ENCODE results near the gene LIMK2.

Gene LIMK2

DNA sequence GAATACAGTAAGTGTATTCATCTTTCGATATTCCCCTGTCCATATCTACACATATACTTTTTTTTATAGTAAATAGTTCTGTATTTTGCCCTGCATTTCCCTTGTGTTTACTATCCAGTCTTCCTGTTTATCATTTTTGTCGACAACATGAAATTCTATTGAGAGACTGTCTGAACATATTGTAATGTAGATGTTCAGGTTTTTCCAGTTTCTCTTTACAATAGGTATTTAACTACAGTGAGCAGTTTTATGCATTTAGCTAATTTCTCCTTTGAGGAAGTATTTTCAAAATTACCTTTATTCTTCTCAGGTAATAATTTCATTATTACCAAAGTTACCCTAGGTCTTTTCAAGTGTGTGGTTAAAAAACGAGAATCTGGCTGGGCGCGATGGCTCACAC, 63.5 kb downstream of the LIMK2 start:
- DNase-seq: no peak

DNA sequence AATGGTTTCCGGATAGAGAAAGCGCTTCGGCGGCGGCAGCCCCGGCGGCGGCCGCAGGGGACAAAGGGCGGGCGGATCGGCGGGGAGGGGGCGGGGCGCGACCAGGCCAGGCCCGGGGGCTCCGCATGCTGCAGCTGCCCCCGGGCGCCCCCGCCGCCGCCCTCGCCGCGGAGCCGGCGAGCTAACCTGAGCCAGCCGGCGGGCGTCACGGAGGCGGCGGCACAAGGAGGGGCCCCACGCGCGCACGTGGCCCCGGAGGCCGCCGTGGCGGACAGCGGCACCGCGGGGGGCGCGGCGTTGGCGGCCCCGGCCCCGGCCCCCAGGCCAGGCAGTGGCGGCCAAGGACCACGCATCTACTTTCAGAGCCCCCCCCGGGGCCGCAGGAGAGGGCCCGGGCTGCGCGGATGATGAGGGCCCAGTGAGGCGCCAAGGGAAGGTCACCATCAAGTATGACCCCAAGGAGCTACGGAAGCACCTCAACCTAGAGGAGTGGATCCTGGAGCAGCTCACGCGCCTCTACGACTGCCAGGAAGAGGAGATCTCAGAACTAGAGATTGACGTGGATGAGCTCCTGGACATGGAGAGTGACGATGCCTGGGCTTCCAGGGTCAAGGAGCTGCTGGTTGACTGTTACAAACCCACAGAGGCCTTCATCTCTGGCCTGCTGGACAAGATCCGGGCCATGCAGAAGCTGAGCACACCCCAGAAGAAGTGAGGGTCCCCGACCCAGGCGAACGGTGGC, 64.5 kb downstream of the LIMK2 start:
- no peak for DNase-seq

DNA sequence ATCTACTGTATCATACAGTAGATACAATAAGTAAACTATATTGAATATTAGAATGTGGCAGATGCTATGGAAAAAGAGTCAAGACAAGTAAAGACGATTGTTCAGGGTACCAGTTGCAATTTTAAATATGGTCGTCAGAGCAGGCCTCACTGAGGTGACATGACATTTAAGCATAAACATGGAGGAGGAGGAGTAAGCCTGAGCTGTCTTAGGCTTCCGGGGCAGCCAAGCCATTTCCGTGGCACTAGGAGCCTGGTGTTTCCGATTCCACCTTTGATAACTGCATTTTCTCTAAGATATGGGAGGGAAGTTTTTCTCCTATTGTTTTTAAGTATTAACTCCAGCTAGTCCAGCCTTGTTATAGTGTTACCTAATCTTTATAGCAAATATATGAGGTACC, 65.6 kb downstream of the LIMK2 start:
- DNase-seq: no peak

DNA sequence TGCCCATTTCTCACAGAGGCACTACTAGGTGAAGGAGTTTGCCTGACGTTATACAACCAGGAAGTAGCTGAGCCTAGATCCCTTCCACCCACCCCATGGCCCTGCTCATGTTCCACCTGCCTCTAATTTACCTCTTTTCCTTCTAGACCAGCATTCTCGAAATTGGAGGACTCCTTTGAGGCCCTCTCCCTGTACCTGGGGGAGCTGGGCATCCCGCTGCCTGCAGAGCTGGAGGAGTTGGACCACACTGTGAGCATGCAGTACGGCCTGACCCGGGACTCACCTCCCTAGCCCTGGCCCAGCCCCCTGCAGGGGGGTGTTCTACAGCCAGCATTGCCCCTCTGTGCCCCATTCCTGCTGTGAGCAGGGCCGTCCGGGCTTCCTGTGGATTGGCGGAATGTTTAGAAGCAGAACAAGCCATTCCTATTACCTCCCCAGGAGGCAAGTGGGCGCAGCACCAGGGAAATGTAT, 66.1 kb downstream of the LIMK2 start:
- no peak for DNase-seq

DNA sequence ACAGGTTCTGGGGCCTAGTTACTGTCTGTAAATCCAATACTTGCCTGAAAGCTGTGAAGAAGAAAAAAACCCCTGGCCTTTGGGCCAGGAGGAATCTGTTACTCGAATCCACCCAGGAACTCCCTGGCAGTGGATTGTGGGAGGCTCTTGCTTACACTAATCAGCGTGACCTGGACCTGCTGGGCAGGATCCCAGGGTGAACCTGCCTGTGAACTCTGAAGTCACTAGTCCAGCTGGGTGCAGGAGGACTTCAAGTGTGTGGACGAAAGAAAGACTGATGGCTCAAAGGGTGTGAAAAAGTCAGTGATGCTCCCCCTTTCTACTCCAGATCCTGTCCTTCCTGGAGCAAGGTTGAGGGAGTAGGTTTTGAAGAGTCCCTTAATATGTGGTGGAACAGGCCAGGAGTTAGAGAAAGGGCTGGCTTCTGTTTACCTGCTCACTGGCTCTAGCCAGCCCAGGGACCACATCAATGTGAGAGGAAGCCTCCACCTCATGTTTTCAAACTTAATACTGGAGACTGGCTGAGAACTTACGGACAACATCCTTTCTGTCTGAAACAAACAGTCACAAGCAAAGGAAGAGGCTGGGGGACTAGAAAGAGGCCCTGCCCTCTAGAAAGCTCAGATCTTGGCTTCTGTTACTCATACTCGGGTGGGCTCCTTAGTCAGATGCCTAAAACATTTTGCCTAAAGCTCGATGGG, 66.7 kb downstream of the LIMK2 start:
- DNase-seq: peak; percentile 29

DNA sequence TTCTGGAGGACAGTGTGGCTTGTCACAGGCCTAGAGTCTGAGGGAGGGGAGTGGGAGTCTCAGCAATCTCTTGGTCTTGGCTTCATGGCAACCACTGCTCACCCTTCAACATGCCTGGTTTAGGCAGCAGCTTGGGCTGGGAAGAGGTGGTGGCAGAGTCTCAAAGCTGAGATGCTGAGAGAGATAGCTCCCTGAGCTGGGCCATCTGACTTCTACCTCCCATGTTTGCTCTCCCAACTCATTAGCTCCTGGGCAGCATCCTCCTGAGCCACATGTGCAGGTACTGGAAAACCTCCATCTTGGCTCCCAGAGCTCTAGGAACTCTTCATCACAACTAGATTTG, 67.2 kb downstream of the LIMK2 start:
- no peak for DNase-seq

GRCh38 chr22:31279821-31280505, 67.9 kb downstream of the LIMK2 start:
- no peak for DNase-seq

- DNase-seq: no peak
Observed at GRCh38 chr22:31281733-31282132, 69.6 kb downstream of the LIMK2 start.

DNA sequence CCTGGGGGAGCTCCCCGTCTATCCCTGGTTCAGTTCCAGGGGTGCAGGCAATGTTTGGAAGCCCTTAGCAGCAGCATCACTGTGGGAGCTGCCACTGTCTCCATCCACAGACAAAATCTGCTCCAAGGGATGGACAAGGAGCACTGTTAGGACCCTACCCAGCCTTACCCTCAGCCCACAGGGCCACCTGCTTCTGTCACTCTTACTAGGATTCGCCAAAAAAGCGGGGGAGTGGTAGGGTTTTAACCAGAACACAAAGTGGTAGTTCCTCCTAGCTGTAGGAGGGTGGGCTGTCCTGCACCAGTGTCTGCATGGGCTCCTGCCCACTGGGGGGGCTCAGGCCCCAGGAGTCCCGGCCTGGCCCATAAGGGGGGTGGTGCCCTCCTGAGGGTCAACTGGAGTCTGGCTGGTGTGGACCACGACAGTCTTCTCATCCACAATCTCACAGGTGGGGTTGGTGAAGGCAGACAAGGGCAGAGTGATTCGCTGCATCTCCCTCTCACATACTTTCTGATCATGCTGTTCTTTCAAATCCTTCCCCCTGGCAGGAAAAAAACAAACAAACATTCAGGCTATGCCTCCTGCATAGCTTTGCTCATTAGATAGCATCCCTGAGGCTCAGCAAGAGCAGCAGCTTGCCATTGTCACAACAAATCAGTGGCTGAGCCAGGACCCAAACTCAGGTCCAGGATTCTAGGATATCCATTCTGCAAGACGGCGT, 70.8 kb downstream of the LIMK2 start:
- no peak for DNase-seq

DNA sequence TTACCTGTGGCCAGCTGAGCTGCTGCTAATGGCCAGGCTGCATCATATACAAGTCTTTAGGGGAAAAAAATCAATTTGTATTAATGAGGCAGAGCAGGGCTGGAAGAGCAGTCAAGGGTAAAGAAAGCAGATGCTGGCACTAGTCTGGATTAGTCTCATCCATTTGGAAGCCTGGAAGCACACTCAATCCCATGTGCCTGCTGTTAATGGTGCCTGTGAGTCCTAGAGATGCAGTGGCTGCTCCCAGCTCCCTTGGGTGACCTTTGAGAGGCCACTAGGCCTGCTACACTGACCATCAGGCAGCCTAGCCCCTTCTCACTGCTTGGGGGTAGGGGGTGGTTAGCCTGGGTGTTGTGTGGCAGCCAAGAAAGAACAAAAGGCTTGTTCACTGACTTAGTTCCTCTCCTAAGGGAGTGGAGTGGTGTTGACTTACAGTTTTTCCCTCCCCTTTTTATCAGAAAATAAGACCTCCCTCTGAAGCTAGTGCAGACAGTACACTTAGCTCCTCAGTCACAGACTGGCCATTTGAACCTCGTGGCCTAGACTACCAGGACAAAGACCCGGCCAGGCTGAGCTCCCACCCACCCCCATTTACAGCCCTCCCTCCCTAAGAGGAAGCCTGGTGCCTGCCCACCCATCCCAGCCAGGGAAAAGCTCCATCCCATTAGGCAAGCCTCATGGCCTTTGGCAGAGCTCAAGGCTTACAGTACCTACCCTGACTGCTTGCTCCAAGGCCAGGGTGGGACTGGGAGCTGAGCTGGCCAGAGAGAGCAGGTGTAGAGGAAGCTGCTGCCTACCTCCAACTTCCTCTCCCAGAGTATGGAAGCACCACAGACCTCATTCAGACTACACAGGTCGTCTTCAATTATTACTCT, 72.4 kb downstream of the LIMK2 start:
- no peak for DNase-seq

GRCh38 chr22:31286360-31287255, 74.5 kb downstream of the LIMK2 start:
- DNase-seq: peak; percentile 50

- DNase-seq: no peak
Observed at GRCh38 chr22:31287818-31288495, 75.9 kb downstream of the LIMK2 start.

DNA sequence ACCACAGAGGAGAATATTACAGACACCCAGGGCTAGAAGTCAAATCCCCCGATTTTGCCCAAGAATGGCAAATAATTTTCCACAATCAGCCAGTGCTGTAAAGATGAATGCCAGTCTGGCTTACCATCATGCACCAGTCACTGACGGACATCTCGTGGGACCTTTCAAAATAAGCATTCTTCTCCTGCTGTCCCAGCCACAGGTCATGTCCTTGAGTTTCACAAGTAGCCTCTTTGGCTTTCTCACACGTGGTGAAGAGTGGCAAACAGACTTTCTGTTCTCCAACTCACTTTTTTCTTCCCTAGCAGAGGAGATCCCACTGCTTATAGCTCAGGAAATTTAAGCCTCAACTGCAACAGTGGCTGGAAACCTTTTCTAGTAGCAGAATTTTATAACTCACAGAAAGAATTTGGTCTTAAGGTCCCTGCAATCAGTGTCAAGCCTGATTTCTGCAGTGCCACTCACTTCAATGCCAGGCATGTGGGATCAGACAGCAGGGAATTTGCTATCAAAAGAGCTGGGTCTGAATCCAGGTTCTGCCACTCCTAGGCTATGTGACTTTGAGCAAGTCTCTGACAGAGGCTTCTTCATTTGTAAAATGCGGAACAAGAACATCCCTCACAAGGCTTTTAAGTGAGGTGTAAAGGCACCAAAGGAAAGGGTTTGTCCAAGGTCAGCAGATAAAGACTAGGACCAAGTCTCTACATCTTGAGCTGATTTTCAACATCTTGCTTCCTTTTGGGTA, 76.6 kb downstream of the LIMK2 start:
- no peak for DNase-seq

DNA sequence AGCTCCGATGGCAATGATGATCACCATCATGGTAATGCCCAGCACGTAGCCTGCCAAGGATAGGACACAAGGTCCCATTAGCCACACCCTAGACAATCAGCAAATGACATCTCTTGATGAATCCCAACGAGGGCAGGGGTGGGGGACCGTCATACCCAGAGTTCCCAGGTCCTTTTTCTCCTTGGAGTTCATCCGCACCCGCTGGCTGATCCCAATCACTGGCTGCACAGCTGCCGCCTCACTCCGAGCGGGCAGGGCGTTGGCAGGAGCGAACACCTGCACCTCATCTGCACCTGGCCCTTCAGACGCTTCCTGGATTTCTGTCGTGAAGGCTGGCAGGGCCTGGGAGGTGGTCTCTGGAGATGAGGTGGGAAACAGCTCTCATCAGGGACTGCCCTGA, 77.2 kb downstream of the LIMK2 start:
- no peak for DNase-seq

DNA sequence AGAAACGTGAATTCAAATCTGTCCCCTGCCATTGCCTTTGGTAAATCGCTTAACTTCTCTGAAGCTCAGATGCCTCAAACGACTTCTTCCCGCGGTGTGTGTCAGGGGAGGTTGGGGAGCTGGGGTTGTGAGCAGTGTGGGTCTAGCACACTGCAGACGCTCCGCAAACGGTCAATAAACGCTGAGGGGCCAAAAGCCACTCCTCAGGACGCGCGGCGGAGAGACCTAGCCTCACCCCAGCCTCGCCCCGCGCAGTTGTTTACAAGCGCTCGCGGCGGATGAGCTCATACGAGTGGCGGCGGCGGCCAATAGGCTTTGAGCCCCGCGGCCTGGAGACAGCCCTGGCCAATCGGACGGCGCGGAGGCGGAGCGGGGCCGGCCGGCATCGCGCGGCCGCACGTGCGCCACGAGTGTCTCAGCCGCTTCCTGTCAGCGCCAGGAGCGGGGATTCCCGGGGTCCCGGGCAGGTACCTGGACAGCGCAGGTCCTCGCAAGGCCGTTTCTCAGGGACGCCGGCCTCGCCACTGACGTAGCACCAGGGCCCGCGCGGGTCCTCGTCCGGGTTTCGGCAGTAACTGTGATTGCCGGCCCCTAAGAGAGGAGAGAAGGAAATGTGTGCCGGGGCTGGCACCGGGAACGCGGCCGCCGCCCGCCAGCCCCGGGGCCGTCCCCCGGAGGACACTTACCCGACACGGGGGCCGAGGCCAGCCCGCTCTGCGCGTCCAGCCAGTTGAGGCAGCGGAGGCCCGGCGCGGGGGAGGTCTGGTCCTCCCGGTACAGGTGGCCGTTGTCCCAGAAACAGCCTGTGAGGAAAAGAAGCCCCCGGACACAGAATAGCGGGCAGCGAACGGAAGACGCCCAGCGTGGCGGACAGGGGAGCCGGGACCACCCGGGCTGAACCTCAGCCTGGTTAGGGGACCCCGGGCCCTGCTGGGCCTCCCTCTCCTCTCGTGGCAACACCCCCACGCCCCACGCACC, 78.7 kb downstream of the LIMK2 start:
- DNase-seq: peak; percentile 94

- peak; percentile 16 for DNase-seq
Observed at GRCh38 chr22:31291481-31292235, 79.6 kb downstream of the LIMK2 start.

DNA sequence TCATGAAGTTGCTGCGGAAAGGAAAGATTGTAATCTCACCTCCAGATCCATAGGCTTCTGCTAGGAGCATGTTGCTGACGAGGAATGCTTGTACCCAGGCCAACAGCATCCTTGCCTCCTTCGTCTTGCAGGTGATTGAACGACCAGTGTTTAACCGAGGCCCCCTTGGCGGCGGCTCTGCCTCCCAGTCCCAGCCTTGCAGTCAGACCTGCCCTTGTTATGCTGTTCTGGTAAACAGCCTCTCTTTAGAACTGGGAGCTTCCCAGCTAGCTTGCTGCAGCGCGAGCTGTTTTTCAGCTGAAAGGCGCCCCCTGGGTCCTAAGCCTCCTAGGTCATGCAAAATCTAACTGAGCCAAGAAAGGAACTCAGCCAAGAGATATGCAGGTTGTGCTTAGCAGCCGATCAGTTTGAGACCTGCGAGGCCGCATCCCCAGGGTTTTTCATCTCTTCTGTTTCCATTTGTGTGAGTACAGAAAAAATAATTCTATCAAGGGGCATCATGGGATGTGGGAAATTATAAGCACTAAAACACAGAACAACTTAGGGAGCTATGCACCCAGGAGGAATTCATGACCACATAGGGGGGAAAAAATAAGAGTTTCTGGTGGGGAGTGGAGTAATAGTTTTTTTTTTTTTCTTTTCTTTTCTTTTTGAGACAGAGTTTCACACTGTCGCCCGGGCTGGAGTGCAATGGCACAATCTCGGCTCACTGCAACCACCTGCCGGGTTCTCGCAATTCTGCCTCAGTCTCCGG, 80.3 kb downstream of the LIMK2 start, which contains the start of gene PIK3IP1:
TSS of gene PIK3IP1 (minus strand) at position 253 of the 754 bp plus-strand sequence. CDS start at position 109, 144 bp downstream.
- DNase-seq: peak; percentile 74

Data from T-helper 9 cell (primary cell).